ENCODE results near the gene MGAT4A.
"Not testable (repeated sequence)": the region's sequence is repeated elsewhere in the genome, so short reads cannot be mapped to it uniquely, and the experiment has no call there.

The MGAT4A gene

DNA sequence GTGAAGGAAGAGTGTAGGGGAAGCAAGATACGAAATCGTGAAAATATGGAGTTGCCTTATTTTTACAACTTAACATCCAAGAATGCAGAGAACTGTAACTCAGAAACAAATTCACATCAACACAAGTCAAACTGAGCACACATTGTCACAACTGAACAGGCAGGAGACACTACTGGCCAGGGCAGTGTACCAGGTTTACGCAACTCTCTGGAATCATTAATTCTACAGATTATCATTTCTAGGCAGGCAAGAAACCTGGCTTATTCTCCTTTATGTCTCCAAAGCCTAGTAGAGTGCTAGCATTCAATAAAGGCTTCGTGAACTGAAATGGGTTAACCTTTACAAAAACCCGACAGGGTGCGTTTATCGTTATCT lies 123.2 kb downstream of the MGAT4A start:
- no peak for DNase-seq (ENCODE audit: low read depth in 3 of 3)

DNA sequence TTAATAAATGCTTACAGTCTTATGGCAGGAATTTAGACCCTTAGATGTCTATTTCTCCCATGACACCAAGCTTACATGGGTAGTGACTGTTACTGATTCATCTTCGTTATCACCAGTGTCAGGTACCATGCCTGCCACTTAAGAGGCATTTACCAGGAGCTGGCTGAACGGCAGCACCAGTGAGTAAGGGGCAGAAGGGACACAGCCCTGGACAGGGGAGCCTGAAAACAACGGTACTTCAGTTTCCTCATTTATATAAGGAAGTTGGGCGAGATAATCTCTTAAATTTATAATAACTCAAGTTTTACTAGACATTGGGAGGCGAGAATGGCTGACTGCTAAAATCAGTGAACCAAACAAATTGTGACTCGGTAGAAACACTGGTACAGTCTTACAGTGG lies 123.8 kb downstream of the MGAT4A start:
- DNase-seq (ENCODE audit: low read depth in 3 of 3) = no peak

DNA sequence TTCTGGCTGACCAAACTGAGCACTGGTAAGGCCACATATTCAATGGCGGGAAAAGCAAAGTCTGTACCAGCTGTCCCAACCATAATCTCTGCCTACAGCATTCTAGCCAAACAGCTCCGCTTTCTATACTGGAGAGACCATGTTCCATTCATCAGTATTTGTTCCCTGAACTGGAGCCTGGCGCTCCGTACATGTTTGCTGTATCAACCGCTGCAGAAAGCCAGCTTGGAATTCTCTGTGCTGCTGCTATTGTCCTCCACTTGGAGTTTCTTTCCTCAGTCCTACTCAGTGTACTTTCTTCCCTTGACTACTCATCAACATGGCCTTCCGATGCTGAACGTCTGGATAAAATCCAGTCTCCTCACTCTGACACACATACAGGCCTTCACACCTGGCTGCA lies 124.5 kb downstream of the MGAT4A start:
- DNase-seq (ENCODE audit: low read depth in 3 of 3) = no peak

GRCh38 chr2:98605076-98605475 lies 125.9 kb downstream of the MGAT4A start:
- no peak for DNase-seq (ENCODE audit: low read depth in 3 of 3)

- DNase-seq (ENCODE audit: low read depth in 3 of 3) = no peak
These were observed 126.4 kb downstream of the MGAT4A start for GRCh38 chr2:98604547-98604946.

DNA sequence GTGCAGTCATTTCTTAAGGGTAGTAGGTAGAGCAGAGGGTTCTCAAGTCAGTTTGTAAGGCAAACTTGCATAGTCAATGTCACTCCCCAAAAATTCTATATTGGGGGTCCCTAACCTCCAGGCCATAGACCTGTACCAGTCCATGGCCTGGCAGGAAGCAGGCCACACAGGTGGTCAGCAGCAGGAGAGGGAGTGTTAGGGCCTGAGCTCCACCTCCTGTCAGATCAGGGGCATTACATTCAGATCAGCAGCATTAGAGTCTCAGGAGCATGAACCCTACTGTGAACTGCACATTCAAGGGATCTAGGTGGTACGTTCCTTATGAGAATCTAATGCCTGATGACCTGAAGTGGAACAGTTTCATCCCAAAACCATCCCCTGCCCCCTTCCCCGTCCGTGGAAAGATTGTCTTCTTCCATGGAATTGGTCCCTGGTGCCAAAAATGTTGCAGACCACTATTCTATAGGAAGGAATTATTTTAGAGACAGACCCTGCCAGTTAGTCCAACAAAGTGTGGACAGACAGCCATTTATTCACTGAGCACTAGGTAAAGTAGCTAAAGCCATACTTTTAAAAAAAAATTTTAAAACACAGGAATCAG lies 129.3 kb downstream of the MGAT4A start:
- no peak for DNase-seq (ENCODE audit: low read depth in 3 of 3)

DNA sequence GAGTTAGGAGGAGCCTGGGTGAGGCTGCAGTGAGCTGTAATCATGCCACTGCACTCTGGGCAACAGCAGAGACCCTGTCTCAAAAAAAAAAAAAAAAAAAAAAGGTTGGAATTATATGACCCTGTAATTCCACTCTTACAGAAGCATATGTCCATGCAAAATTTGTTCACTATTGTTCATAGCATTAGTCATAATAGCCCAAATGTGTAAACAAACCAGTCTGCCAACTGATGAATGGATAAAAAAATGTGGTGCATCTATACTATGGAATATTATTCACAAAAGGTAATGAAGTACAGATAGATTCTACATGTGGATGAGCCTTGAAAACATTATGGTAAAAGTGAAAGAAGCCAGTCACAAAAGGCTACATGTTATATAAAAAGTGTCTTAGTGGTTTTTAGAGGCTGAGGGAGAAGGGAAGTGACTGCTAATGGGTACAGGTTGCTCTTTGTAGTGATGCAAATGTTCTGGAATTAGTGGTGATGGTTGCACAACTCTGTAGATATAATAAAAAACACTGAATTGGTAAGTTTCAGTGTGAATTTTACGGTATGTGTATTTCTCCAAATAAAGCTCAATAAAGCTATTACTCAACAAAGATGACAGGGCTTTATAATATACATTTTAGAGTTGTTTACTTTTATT lies 132.0 kb downstream of the MGAT4A start:
- no peak for DNase-seq (ENCODE audit: low read depth in 3 of 3)

DNA sequence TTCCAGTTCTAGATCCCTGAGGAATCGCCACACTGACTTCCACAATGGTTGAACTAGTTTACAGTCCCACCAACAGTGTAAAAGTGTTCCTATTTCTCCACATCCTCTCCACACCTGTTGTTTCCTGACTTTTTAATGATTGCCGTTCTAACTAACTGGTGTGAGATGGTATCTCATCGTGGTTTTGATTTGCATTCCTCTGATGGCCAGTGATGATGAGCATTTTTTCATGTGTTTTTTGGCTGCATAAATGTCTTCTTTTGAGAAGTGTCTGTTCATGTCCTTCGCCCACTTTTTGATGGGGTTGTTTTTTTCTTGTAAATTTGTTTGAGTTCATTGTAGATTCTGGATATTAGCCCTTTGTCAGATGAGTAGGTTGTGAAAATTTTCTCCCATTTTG lies 136.3 kb downstream of the MGAT4A start:
- DNase-seq (ENCODE audit: low read depth in 3 of 3) = not testable (repeated sequence)

- no peak for DNase-seq (ENCODE audit: low read depth in 3 of 3)
These were observed 138.4 kb downstream of the MGAT4A start for GRCh38 chr2:98592565-98592964.

DNA sequence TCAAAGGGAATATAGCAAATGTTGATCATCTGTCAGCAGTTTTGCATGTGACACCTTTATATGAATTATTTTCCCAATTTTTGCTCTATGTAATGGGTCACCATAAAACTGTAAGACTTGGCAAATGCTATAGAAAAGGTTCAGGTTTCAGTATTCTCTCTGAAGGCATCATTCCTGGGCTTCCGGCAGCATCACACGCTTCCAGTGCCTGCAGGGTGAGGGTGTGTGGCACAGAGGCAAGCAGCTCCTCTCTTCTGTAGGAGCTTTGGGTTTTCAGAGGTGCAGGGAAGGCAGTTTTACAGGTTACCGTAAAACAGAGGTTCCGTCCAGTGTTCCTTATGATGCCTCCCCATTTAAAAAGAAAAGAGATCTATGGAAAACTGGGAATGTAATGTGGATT lies 141.4 kb downstream of the MGAT4A start:
- no peak for DNase-seq (ENCODE audit: low read depth in 3 of 3)

GRCh38 chr2:98588880-98589431 lies 142.0 kb downstream of the MGAT4A start:
- no peak for DNase-seq (ENCODE audit: low read depth in 3 of 3)

DNA sequence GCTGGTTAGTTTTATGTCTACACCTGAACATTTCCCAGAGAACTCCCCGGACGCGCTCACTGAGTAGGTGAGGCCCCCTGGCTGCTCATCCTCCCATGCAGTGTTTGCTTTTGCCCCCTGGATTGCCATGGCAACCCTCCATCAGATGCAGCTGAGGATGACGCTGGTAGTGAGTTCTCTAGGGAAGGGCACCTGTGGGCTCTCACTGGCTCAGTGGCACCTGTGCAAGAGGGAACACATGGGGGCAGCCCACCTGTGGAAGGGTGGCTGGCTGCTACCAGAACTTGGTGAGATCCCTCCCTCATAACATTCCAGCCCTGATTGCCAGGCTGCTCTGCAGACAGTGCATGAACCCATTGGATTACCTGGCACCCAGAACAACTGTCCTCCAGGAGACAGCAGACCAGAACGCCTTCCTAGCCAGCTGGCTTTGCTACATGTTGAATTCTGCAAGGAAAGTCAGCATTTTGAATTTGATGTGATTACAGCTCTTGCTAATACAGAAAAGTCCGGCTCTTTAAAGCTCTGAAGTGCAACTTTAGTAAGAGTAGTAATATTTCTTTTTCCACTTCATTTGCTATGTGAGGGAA lies 144.3 kb downstream of the MGAT4A start:
- no peak for DNase-seq (ENCODE audit: low read depth in 3 of 3)

DNA sequence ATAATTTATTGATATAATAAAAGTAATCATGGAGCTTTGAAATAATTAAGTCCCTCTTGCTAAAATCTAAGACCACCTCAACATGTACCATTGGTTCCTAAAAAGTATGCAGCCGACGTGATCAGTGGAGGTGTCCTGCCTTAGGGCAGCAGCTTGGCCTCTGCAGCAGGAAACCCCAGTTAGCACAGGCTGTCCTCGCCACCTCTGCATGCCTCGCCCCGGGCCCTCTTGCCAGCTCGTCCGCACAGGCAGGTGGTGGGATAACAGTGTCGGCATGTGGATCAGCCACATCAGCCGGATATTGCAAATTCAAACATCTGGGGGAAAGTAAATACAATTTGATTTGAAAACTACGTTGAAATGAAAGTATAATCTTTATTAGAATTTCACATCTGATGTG lies 145.5 kb downstream of the MGAT4A start:
- DNase-seq (ENCODE audit: low read depth in 3 of 3) = no peak

DNA sequence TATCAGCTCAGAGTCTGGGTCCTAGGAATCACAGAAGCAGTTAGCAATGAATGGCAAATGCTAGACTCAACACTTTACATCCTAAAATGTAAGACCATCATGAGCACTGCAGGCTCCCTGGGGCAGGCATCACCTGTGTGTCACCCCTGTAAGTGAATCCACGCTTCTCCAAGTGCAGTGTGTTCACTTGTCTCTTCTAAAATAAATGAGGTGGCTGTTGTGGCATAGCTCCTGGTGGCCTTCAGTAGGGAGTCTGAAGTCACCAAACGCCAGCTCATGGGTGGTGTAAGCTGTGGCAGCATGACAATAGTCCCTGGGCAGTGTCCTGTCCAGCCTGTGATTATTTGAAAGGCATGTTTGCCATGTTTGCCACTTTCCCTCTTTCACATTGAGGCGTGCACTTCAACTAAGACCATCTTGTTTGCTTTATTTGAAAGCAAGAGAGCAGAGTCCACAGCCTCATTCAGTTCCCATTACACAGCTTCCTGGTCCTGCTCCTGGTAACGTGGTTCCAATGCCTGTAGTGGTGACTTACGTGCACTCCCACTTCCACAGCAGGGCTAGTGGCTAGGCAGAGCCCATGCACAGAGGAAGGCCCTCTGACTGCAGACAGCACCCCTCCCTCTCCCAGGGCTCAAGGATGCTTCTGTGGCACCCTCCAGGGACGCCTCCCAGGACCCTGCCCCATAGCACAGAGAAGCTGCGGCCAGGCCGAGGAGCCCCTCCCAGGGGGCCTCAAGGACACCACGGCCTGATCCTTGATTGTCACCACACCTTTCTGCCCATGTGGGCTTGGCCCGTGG lies 146.9 kb downstream of the MGAT4A start:
- no peak for DNase-seq (ENCODE audit: low read depth in 3 of 3)

GRCh38 chr2:98583276-98583675 lies 147.7 kb downstream of the MGAT4A start:
- DNase-seq (ENCODE audit: low read depth in 3 of 3) = no peak

GRCh38 chr2:98582523-98582922 lies 148.4 kb downstream of the MGAT4A start:
- no peak for DNase-seq (ENCODE audit: low read depth in 3 of 3)

- DNase-seq (ENCODE audit: low read depth in 3 of 3) = no peak
These were observed 150.2 kb downstream of the MGAT4A start for GRCh38 chr2:98580656-98581284.

GRCh38 chr2:98579926-98580325 lies 151.0 kb downstream of the MGAT4A start:
- DNase-seq (ENCODE audit: low read depth in 3 of 3) = no peak

- DNase-seq (ENCODE audit: low read depth in 3 of 3) = no peak
These were observed 152.7 kb downstream of the MGAT4A start for GRCh38 chr2:98578231-98578630.

DNA sequence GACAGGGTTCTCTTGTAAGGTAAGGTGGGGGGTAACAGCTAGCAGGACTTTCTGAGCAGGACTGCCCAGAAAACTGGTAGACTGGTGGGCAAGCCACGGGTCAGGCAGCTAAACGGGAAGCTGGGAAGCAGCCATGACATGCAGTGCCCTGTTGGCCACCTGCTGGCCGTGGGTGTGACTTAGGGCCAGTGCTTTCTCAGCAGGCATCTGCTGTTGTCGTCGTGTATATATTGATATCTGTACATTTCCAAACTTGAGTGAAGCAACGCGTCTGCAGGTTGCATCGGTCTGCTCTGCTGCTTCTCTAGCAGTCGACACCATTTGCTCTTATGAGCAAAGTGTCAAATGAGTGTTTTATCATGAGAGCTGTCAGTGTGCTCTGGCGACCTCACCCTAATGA lies 153.6 kb downstream of the MGAT4A start:
- no peak for DNase-seq (ENCODE audit: low read depth in 3 of 3)

DNA sequence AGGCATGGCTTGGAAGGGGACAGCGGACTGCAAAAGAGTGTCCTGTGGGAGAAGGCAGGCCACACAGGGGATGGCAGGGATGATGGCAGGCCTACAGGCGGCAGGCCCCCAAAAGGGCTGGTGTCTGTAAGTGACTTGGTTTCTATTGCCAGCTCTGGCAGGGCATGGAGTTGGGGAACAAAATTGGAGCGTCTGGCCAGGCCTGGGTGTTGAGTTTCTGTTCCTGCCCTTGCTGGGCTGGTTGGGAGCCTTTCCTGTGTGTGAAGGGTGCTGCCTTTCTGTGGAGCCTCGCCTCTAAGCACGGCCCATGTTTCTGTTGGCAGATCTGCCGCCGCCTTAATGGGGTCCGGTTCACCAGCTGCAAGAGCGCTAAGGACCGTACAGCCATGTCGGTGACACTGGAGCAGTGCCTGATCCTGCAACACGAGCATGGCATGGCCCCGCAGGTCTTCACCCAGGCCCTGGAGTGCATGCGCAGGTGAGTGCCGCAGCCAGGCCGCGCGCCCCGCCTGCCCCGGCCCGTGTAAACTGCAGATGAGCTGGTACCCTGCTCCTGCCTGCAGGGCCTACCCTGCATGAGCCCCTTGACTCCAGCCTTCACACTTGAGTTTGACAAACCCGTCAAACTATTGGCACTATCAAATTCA lies 154.1 kb downstream of the MGAT4A start:
- DNase-seq (ENCODE audit: low read depth in 3 of 3) = no peak
